AG10803 (cell line): ENCODE results near the gene USP48.
"Not testable (repeated sequence)": the region's sequence is repeated elsewhere in the genome, so short reads cannot be mapped to it uniquely, and the experiment has no call there.

Experiments
- DNase-seq: peaks from one replicate; pipeline ENCODE4 v3.0.0; 2010; ENCODE audit warnings: low read depth
- H3K4me3 ChIP-seq: 2 replicates; pipeline ENCODE4 v1.5.1; 2011; ENCODE audit warnings: mild to moderate bottlenecking, low read length, control low read depth
- TF ChIP-seq, protein P1 (sequence below): conservative IDR thresholded peaks from 2 replicates; pipeline ENCODE4 v1.5.1; 2011; ENCODE audit warnings: mild to moderate bottlenecking, low read length, control low read depth, inconsistent platforms

The USP48 gene

DNA sequence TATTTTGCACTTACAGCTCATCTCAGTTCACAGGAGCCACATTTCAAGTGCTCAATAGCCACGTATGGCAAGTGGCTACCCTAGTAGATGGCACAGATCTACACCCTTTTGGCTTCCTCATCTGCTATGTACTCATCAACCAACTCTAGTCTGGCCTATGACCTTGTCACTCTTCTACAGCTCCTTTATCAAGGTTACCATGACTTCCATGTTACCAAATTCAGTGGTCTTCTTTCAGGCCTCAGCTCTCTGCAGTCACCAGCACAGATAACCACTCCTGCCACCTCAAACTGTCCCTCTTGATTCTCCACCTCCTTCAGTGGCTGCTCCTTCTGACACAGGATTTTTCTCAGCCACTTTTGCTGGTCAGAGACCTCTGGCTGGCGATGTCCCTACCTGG is 11.7 kb upstream of the USP48 start:
- no peak overlapping the region for H3K4me3 ChIP-seq
- DNase-seq, result no peak
- TF ChIP-seq, protein P1, sequence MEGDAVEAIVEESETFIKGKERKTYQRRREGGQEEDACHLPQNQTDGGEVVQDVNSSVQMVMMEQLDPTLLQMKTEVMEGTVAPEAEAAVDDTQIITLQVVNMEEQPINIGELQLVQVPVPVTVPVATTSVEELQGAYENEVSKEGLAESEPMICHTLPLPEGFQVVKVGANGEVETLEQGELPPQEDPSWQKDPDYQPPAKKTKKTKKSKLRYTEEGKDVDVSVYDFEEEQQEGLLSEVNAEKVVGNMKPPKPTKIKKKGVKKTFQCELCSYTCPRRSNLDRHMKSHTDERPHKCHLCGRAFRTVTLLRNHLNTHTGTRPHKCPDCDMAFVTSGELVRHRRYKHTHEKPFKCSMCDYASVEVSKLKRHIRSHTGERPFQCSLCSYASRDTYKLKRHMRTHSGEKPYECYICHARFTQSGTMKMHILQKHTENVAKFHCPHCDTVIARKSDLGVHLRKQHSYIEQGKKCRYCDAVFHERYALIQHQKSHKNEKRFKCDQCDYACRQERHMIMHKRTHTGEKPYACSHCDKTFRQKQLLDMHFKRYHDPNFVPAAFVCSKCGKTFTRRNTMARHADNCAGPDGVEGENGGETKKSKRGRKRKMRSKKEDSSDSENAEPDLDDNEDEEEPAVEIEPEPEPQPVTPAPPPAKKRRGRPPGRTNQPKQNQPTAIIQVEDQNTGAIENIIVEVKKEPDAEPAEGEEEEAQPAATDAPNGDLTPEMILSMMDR, result no peak

DNA sequence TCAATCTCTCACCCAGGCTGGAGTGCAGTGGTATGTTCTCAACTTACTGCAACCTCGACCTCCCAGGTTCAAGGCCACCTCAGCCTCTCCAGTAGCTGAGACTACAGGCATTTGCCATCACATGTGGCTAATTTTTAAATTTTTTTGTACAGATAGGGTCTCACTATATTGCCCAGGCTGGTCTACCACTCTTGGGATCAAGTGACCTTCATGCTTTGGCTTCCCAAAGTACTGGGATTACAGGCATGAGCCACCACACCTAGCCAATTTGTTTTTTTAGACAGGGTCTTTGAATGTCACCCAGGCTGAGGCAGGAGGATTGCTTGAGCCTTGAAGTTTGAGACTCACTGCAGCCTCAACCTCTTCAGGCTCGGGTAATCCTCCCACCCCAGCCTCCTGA is 10.2 kb upstream of the USP48 start:
- TF ChIP-seq, protein P1, result no peak
- no peak overlapping the region for H3K4me3 ChIP-seq
- DNase-seq, result no peak

DNA sequence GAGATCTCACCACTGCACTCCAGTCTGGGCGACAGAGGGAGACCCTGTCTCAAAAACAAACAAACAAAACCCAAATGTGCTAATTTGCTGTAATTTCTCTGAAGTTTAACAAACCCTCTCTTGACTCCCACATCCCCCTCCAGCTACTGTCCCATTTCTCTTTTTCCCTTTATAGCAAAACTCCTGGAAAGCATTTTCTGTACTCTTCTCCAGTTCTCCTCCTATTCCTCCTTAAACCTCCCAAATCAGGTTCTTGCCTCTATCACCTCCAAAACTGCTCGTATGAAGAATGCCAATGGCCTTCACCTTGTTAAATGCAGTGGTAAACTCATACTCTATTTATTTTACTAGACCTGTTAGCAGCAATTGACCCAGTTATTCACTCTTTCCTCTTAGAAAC is 3.7 kb upstream of the USP48 start:
- DNase-seq, result no peak
- no peak overlapping the region for H3K4me3 ChIP-seq
- TF ChIP-seq, protein P1, result no peak

DNA sequence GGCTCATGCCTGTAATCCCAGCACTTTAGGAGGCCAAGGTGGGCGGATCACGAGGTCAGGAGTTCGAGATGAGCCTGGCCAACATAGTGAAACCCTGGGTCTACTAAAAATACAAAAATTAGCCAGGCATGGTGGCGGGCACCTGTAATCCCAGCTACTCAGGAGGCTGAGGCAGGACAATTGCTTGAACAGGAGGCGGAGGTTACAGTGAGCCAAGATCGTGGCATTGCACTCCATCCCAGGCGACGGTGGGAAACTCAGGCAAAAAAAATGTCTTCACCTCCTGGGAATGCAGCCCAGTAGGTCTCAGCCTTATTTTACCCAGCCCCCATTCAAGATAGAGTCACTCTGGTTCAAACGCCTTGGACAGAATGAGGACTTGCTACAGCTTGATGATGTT is 2.8 kb upstream of the USP48 start:
- DNase-seq, H3K4me3 ChIP-seq: not testable (repeated sequence)

DNA sequence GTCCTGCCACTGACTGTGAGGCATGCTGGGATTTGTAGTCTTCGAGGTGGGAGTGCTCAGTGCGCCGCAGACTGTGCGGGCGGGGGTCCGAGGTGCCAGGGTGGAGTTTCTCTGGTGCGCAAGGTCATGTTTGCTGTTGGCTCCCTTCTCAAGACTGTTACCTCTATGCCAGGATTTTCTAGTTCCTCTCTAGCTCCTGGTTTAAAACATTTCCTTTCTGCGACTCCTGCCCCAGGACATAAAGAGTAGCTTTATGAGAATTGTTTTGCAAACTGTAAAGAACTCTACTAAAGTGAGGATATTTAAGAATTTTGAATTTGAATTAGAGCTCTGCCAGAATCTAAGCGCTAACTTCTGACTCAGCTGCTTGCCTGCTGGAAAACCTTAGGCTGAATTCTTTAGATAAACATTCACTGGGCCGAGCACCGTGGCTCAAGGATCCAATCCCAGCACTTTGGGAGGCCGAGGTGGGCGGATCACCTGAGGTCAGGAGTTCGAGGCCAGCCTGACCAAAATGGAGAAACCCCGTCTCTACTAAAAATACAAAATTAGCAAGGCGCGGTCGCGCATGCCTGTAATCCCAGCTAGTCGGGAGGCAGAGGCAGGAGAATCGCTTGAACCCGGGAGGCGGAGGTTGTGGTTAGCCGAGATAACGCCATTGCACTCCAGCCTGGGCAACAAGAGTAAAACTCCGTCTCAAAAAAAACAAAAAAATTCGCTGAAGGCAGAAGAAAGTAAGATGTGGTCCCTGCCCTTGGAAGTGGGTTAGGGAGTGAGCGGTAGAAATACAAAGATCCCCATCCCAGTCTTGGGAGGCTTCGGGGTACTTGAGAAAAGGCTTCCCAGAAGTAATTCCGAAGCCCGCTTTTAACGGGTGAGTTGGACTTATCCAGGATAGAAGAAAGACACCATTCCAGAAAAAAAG is 992 bp upstream of the USP48 start:
- DNase-seq, result peak; percentile 63
- TF ChIP-seq, protein P1, result no peak
- H3K4me3 ChIP-seq, result peak overlapping the region; percentile 95

DNA sequence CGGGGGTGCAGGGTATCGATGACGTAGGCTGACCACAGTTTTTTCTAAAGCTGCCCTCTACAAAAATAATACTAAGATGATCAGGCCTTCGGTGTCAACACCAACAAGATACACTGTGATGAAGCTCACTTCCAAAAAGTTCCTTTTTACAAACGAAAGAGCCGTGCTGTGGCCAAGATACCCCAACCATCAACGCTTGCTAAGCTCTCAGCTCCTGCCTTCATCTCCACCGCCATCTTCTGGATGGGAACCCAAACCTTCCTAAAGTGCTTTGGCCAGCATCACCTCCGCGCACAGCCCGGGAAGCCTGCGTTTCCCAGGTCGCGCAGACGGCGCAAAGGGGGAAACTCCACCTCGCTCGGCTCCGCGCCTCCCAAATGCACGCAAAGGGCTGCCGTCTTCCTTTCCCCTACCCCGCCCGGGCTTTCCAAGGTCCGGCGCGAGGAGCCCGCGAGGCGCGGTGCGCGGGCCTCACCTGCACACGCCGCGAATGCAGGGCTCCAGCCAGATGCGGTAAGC is 541 bp downstream of the USP48 start:
- TF ChIP-seq, protein P1, result peak; percentile 53
- peak overlapping the region; percentile 95 for H3K4me3 ChIP-seq
- peak; percentile 54 for DNase-seq

DNA sequence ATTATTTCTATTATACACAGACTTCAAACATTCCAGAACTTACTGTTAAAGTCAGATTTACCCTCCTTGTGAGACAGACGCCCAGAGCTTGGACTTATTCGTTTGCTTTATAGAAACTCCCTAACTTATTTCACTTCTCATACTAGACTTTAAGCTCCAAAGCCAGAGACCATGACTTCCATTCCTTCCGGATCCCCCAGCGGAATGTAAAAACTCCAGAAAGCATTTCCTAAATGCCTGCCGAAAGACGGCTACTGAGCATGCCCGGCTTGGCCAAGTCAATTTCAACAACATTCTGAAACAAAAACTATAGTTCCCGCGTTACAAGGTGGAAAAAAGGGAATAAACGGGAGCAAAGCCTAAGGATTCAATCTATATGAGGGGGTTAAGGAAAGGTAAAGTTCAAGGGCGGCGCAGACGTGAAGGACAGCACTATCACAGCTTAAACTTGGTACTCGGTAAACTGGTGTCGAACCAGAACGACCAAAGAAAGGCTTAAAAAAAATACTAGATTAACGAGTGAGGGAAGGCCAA is 1.1 kb downstream of the USP48 start:
- TF ChIP-seq, protein P1, result no peak
- H3K4me3 ChIP-seq, result peak overlapping the region; percentile 95
- DNase-seq, result peak; percentile 65
